ENCODE data around the gene CIAO3. TPM values are rescaled to one million over a fixed set of nuclear protein-coding genes. Genes with fewer than 3 reads are reported as not detected.

CIAO3 gene
- total and polyA plus RNA-seq, 10 of the 15 experiments (the other 5 are each of a cell fraction or from before 2014, with no cell fraction given), result 1.4 to 37.5 (median 30.8) TPM

GRCh38 chr16:732332-732731 lies 8.5 kb downstream of the CIAO3 start:
- Histone ChIP-seq H3K27me3 (replicated peaks in 1 of 2; ENCODE audit: control insufficient read depth in 2 of 2, insufficient read depth in 2 of 2, low read length in 1 of 2) (no peaks in the 10 kb centered on the region), H3K36me3 (ENCODE audit: control insufficient read depth in 2 of 2, insufficient read depth in 2 of 2, low read length in 1 of 2) (peaks cover 7 to 9% of the 10 kb centered on the region in 2 experiments; a peak in 3 of 4 replicates), H3K79me2 (ENCODE audit: control insufficient read depth, insufficient read depth, low read length) (no peaks in the 10 kb centered on the region; the same call in 1 of the 2 replicates), H3K4me2 (ENCODE audit: control insufficient read depth, insufficient read depth) (no peak overlapping the region), H3K9me3 (replicated peaks; ENCODE audit: control insufficient read depth, insufficient read depth, low read length) (no peaks in the 10 kb centered on the region), H3K4me1 (ENCODE audit: control insufficient read depth, insufficient read depth, low read length) (peaks cover 31% of the 10 kb centered on the region), H4K20me1 (ENCODE audit: control insufficient read depth, insufficient read depth) (no peaks in the 10 kb centered on the region), H3K27ac (ENCODE audit: control insufficient read depth, insufficient read depth) (no peak overlapping the region), H3K4me3 (no peak overlapping the region), H3K9ac (ENCODE audit: control insufficient read depth, insufficient read depth, low read length) (no peak overlapping the region), H2AFZ (ENCODE audit: control insufficient read depth, low read depth, low read length) (no peak overlapping the region)
- in situ Hi-C loops (cut with MboI), result no loop called here
- intact Hi-C loops (cut with micrococcal nuclease; ENCODE audit: unreplicated experiment), result no loop called here
- FAIRE-seq, result no peak
- BruUV-seq (replicated peaks), result no TSS peak
- CTCF ChIA-PET, result interaction anchor here (0.8 to 1.4 kb wide), 3 partner anchors 11 to 12 kb away, joined by 3 to 4 read pairs (median 4); partner anchors contain the start of gene ANTKMT
- RAD21 ChIA-PET (ENCODE audit: unreplicated experiment), result no interaction called here
- SMC1A ChIA-PET (ENCODE audit: uncharacterized antibody, unreplicated experiment), result interaction anchor here (1.2 kb wide), 1 partner anchor 16 kb away, joined by 3 read pairs; no protein-coding TSS in a partner anchor
- DNase-seq (ENCODE audit: low read depth, low spot score), result no peak
- POLR2A ChIA-PET, result interaction anchor here (0.9 to 1.0 kb wide), 2 partner anchors 12 to 13 kb away, joined by 3 read pairs; no protein-coding TSS in a partner anchor
- TF ChIP-seq ELK1 (IDR thresholded peaks at IDR 0.05; ENCODE audit: low read depth, low read length) (no peak), CEBPB (IDR thresholded peaks at IDR 0.05; ENCODE audit: borderline replicate concordance in 1 of 2, low read depth in 2 of 2, low read length in 2 of 2) (no peak), MAX (IDR thresholded peaks at IDR 0.05; ENCODE audit: low read depth, low read length) (no peak), ETV6 (conservative IDR thresholded peaks at IDR 0.05 in 1 of 2, IDR thresholded peaks at IDR 0.05 in 1 of 2; ENCODE audit: borderline replicate concordance in 1 of 2, low read depth in 1 of 2) (no peak), RELB (IDR thresholded peaks at IDR 0.05; ENCODE audit: low read depth) (no peak), ATF3 (IDR thresholded peaks at IDR 0.05; ENCODE audit: borderline replicate concordance, extremely low read depth, low read depth, low read length) (no peak), SREBF1 (IDR thresholded peaks at IDR 0.05; ENCODE audit: low read length) (no peak), SRF (IDR thresholded peaks at IDR 0.05; ENCODE audit: low read depth in 2 of 2, low read length in 2 of 2) (no peak), USF1 (IDR thresholded peaks at IDR 0.05; ENCODE audit: borderline replicate concordance, extremely low read length, insufficient read depth, low read depth, low read length) (no peak), BHLHE40 (IDR thresholded peaks at IDR 0.05; ENCODE audit: borderline replicate concordance in 1 of 2, low read depth in 2 of 2, low read length in 1 of 2) (no peak), ZNF217 (IDR thresholded peaks at IDR 0.05) (no peak), EZH2 (IDR thresholded peaks at IDR 0.05; ENCODE audit: borderline replicate concordance, control insufficient read depth, low read depth, low read length) (no peak), KLF5 (IDR thresholded peaks at IDR 0.05; ENCODE audit: partially characterized antibody) (no peak), CREM (IDR thresholded peaks at IDR 0.05; ENCODE audit: low read depth) (no peak), MYB (IDR thresholded peaks at IDR 0.05; ENCODE audit: borderline replicate concordance, low read depth, low read length) (no peak), ZBED1 (IDR thresholded peaks at IDR 0.05; ENCODE audit: borderline replicate concordance) (no peak), PKNOX1 (IDR thresholded peaks at IDR 0.05) (no peak), STAT3 (IDR thresholded peaks at IDR 0.05; ENCODE audit: low read depth, low read length) (no peak)
- WGBS (ENCODE audit: insufficient coverage, insufficient replicate concordance, low lambda C conversion rate, missing lambda C conversion rate), result 89% methylated on average over 12 of the region's 12 CpGs
- ATAC-seq, result no peak

Data from GM12878 (cell line).